Measurements from ENCODE around the gene RBM19. TPM values are rescaled to one million over a fixed set of nuclear protein-coding genes. Genes with fewer than 3 reads are reported as not detected.

Gene RBM19, protein sequence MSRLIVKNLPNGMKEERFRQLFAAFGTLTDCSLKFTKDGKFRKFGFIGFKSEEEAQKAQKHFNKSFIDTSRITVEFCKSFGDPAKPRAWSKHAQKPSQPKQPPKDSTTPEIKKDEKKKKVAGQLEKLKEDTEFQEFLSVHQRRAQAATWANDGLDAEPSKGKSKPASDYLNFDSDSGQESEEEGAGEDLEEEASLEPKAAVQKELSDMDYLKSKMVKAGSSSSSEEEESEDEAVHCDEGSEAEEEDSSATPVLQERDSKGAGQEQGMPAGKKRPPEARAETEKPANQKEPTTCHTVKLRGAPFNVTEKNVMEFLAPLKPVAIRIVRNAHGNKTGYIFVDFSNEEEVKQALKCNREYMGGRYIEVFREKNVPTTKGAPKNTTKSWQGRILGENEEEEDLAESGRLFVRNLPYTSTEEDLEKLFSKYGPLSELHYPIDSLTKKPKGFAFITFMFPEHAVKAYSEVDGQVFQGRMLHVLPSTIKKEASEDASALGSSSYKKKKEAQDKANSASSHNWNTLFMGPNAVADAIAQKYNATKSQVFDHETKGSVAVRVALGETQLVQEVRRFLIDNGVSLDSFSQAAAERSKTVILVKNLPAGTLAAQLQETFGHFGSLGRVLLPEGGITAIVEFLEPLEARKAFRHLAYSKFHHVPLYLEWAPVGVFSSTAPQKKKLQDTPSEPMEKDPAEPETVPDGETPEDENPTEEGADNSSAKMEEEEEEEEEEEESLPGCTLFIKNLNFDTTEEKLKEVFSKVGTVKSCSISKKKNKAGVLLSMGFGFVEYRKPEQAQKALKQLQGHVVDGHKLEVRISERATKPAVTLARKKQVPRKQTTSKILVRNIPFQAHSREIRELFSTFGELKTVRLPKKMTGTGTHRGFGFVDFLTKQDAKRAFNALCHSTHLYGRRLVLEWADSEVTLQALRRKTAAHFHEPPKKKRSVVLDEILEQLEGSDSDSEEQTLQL
- total RNA-seq (10 to 100 TPM; 29.1 to 46.7 (median 34.8) TPM), polyA plus RNA-seq (10 to 100 TPM; 13.6 to 22.5 (median 15.7) TPM)
- long read RNA-seq, donor 1, full-length matches to known transcripts, result 1 of 1 reads
- long read RNA-seq, donor 1, partial matches to known transcripts, result 0 of 1 reads
- long read RNA-seq, donor 1, other reads (novel, unspliced or antisense), result 0 of 1 reads
- long read RNA-seq, donor 2, full-length matches to known transcripts, result 1 of 1 reads
- long read RNA-seq, donor 2, partial matches to known transcripts, result 0 of 1 reads
- long read RNA-seq, donor 2, other reads (novel, unspliced or antisense), result 0 of 1 reads

DNA sequence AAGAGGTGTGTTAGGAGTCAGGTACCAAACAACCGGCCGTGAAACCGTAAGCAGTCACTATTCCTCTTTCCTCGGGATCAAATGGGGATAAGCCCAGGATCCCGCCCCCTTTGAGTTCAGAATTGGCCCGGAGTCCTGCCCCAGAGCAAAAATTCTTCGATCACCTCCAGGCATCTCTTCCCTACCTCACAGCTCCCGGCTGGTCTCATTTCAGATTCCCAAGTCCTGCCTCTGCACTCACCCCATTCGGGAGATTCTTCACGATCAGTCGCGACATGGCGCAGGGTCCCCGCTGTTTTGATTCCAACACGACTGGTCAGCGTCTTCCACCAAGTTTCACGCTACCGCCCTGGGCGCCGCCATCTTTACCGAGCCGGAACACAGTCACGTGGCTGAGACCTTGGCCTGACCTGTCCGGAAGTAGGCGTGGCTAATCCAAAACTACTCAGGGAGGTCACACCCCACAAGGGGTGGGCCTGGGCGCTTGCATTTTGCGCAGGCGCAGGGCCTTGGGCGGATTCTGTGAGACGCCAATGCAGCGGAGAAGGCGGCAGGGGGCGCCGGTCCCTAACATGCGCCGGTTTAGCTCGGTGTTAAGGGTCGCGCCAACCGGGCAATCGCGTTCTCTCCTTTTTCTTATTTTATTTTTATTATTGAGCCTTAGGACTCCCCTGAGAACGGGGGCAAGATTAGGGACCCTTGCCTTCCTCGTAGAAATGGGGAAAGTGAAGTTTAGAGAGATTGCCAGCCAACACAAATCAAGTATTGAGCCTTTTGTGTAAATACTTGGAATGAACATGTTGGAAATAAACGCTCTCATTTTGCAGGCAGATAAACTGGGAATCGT lies at the start of gene RBM19:
Gene RBM19 (minus strand): TSS at position 375 of the 847 bp plus-strand sequence. CDS start 98 bp downstream, at position 277.
- Histone ChIP-seq H3K4me3 (peak within 1 kb of the TSS; percentile 74 to 93 (median 78)), H3K27ac (peak within 1 kb of the TSS; percentile 22 to 79 (median 55)), H3K4me1 (peaks cover 16 to 58% (median 31%) of the 10 kb centered on the region in 6 donors), H3K27me3 (replicated peaks in 1 of 7) (no peaks in the 10 kb centered on the region), H3K9me3 (no peaks in the 10 kb centered on the region), H3K36me3 (peaks cover 0 to 33% (median 14%) of the 10 kb centered on the region in 6 donors)
- peak; percentile 99 for DNase-seq
- intact Hi-C loops (cut with DNase I; ENCODE audit: low total_unique reads), result loop anchor here (5.0 kb wide), 1 partner anchor 541 kb away; no protein-coding TSS in a partner anchor
- TF ChIP-seq, protein P1, sequence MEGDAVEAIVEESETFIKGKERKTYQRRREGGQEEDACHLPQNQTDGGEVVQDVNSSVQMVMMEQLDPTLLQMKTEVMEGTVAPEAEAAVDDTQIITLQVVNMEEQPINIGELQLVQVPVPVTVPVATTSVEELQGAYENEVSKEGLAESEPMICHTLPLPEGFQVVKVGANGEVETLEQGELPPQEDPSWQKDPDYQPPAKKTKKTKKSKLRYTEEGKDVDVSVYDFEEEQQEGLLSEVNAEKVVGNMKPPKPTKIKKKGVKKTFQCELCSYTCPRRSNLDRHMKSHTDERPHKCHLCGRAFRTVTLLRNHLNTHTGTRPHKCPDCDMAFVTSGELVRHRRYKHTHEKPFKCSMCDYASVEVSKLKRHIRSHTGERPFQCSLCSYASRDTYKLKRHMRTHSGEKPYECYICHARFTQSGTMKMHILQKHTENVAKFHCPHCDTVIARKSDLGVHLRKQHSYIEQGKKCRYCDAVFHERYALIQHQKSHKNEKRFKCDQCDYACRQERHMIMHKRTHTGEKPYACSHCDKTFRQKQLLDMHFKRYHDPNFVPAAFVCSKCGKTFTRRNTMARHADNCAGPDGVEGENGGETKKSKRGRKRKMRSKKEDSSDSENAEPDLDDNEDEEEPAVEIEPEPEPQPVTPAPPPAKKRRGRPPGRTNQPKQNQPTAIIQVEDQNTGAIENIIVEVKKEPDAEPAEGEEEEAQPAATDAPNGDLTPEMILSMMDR (IDR thresholded peaks at IDR 0.05 in 8 of 11, conservative IDR thresholded peaks at IDR 0.05 in 3 of 11), result peak; percentile 83 to 100 (median 97)
- TF ChIP-seq POLR2AphosphoS5 (IDR thresholded peaks at IDR 0.05) (peak; percentile 84 to 87 (median 86)), POLR2A (IDR thresholded peaks at IDR 0.05) (no peak)
- 0 to 1% (median 0%) methylated on average over 46 of the region's 46 CpGs for WGBS, 5 donors

DNA sequence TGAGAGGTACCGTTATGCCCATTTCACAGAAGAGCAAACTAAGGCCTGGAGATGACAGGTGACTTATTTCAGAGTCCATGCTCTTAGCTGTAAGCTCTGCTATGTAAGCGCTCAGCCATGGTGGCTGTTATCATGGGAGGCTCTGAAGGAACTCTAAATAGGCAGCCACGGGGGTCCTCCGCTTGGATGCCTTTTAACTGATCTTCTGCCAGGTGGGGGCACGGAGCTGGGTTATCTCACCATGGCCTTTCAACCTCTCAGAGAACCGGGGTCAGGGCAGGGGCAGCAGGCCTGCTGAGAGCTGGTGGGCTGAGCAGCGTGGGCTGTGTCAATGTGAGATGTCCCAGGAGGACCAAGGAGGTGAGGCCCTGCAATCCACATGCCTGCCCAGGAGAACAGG lies 49.7 kb upstream of the RBM19 start:
- TF ChIP-seq POLR2AphosphoS5 (IDR thresholded peaks at IDR 0.05) (no peak), POLR2A (IDR thresholded peaks at IDR 0.05) (no peak)
- TF ChIP-seq, protein P1 (IDR thresholded peaks at IDR 0.05 in 8 of 11, conservative IDR thresholded peaks at IDR 0.05 in 3 of 11), result no peak
- intact Hi-C loops (cut with DNase I; ENCODE audit: low total_unique reads), result no loop called here
- peaks cover 0 to 43% (median 0%) of the 10 kb centered on the region in 7 donors for H3K27me3 ChIP-seq (replicated peaks in 1 of 7)

DNA sequence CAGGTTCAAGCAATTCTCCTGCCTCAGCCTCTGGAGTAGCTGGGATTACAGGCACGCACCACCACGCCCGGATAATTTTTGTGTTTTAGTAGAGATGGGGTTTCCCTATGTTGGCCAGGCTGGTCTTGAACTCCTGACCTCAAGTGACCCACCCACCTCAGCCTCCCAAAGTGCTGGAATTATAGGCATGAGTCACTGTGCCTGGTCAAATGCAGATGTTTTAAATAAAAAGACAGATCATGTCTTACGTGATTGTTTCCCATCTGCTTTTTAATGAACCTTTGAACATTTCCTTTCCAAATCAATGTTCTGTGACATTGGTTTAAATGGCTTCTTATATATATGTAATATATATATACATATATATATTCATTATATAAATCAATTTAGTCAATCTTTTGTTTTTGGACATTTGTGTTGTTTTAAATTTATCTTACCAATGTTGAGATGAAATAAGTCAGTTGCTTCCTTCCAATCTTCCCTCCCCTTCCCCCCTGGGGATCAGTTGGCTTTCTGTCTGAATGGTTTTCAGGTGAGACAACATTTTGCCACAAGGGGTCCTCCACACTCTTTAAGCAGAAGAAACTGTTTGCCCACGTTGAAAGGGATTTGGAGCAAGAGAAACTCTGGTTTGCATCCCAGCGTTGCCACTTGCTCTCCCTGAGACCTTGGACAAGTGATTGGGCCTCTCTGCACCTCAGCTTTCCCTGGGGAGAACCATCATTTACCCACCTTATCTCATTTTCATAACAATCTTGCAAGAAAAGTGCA lies 47.6 kb upstream of the RBM19 start:
- H3K9me3 ChIP-seq, result no peaks in the 10 kb centered on the region
- peaks cover 0 to 47% (median 0%) of the 10 kb centered on the region in 7 donors for H3K27me3 ChIP-seq (replicated peaks in 1 of 7)
- intact Hi-C loops (cut with DNase I; ENCODE audit: low total_unique reads), result no loop called here
- no peak overlapping the region for H3K4me3 ChIP-seq
- H3K36me3 ChIP-seq, result no peaks in the 10 kb centered on the region
- H3K27ac ChIP-seq, result no peak overlapping the region
- TF ChIP-seq POLR2A (IDR thresholded peaks at IDR 0.05) (no peak), POLR2AphosphoS5 (IDR thresholded peaks at IDR 0.05) (no peak)
- TF ChIP-seq, protein P1 (IDR thresholded peaks at IDR 0.05 in 8 of 11, conservative IDR thresholded peaks at IDR 0.05 in 3 of 11), result no peak
- 45 to 56% (median 49%) methylated on average over 6 of the region's 6 CpGs for WGBS, 5 donors
- H3K4me1 ChIP-seq, result no peaks in the 10 kb centered on the region
- no peak for DNase-seq

More for the DNA sequence above, 49.7 kb upstream of the RBM19 start:
- Histone ChIP-seq H3K27ac (no peak overlapping the region), H3K4me1 (no peaks in the 10 kb centered on the region), H3K9me3 (no peaks in the 10 kb centered on the region), H3K4me3 (no peak overlapping the region), H3K36me3 (no peaks in the 10 kb centered on the region)
- WGBS, 5 donors, result 29 to 42% (median 34%) methylated on average over 7 of the region's 7 CpGs
- DNase-seq, result no peak
